Measurements from ENCODE around the gene HNRNPA3.

DNA sequence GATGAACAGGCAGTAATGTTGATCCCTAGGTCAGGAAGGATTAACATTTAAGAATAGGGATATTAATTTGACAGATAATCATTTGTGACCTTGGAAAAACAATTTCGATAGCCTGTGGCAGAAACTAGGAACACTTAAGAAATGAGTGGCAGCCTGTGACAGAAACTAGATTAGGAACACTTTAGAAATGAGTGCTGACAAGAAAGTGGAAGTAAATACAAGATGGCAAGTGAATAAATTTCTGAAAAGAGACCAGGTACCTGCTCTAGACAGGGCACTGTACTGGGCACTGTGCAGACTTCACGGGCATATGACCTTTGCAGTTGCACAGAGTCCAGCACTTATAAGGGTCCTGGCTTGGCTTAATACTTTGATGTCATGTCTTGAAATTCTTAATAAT is 5.5 kb upstream of the HNRNPA3 start:
- TF ChIP-seq, protein P1, sequence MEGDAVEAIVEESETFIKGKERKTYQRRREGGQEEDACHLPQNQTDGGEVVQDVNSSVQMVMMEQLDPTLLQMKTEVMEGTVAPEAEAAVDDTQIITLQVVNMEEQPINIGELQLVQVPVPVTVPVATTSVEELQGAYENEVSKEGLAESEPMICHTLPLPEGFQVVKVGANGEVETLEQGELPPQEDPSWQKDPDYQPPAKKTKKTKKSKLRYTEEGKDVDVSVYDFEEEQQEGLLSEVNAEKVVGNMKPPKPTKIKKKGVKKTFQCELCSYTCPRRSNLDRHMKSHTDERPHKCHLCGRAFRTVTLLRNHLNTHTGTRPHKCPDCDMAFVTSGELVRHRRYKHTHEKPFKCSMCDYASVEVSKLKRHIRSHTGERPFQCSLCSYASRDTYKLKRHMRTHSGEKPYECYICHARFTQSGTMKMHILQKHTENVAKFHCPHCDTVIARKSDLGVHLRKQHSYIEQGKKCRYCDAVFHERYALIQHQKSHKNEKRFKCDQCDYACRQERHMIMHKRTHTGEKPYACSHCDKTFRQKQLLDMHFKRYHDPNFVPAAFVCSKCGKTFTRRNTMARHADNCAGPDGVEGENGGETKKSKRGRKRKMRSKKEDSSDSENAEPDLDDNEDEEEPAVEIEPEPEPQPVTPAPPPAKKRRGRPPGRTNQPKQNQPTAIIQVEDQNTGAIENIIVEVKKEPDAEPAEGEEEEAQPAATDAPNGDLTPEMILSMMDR (IDR thresholded peaks at IDR 0.05 in 2 of 3, conservative IDR thresholded peaks at IDR 0.05 in 1 of 3; ENCODE audit: control insufficient read depth in 2 of 3, extremely low read depth in 1 of 3, insufficient read depth in 1 of 3, low read depth in 3 of 3, low read length in 3 of 3): no peak
- no peak for TF ChIP-seq SIX5 (IDR thresholded peaks at IDR 0.05; ENCODE audit: low read depth, low read length, severe bottlenecking)
- TF ChIP-seq, protein P2, sequence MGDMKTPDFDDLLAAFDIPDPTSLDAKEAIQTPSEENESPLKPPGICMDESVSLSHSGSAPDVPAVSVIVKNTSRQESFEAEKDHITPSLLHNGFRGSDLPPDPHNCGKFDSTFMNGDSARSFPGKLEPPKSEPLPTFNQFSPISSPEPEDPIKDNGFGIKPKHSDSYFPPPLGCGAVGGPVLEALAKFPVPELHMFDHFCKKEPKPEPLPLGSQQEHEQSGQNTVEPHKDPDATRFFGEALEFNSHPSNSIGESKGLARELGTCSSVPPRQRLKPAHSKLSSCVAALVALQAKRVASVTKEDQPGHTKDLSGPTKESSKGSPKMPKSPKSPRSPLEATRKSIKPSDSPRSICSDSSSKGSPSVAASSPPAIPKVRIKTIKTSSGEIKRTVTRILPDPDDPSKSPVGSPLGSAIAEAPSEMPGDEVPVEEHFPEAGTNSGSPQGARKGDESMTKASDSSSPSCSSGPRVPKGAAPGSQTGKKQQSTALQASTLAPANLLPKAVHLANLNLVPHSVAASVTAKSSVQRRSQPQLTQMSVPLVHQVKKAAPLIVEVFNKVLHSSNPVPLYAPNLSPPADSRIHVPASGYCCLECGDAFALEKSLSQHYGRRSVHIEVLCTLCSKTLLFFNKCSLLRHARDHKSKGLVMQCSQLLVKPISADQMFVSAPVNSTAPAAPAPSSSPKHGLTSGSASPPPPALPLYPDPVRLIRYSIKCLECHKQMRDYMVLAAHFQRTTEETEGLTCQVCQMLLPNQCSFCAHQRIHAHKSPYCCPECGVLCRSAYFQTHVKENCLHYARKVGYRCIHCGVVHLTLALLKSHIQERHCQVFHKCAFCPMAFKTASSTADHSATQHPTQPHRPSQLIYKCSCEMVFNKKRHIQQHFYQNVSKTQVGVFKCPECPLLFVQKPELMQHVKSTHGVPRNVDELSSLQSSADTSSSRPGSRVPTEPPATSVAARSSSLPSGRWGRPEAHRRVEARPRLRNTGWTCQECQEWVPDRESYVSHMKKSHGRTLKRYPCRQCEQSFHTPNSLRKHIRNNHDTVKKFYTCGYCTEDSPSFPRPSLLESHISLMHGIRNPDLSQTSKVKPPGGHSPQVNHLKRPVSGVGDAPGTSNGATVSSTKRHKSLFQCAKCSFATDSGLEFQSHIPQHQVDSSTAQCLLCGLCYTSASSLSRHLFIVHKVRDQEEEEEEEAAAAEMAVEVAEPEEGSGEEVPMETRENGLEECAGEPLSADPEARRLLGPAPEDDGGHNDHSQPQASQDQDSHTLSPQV (IDR thresholded peaks at IDR 0.05): no peak
